MM.1S (cell line): Measurements from ENCODE around the gene ADGRL3.

Source experiments
- DNase-seq: peaks from one replicate; pipeline ENCODE4 v3.0.0-alpha.2; 2015
- H2AFZ ChIP-seq: fragments of 300-600 bp; sonication (generic); 2 replicates; pipeline ENCODE4 v1.6.0; 2016; ENCODE audit warnings: antibody characterized with exemption, low read length
- H3F3A ChIP-seq: fragments of 300-600 bp; sonication (generic); 2 replicates; pipeline ENCODE4 v1.6.1; 2016; ENCODE audit warnings: mild to moderate bottlenecking, antibody characterized with exemption, low read length, moderate library complexity, mixed read lengths; ENCODE audit not compliant: insufficient read depth
- H3K27ac ChIP-seq: fragments of 300-600 bp; sonication (generic); 2 replicates; pipeline ENCODE4 v1.5.1; 2016; ENCODE audit warnings: mild to moderate bottlenecking, low read length
- H3K27me3 ChIP-seq: fragments of 300-600 bp; sonication (generic); replicated peaks from 2 replicates; pipeline ENCODE4 v1.6.0; 2016; ENCODE audit warnings: low read length; ENCODE audit not compliant: insufficient read depth
- H3K36me3 ChIP-seq: fragments of 300-600 bp; sonication (generic); replicated peaks from 2 replicates; pipeline ENCODE4 v1.6.1; 2016; ENCODE audit warnings: mild to moderate bottlenecking, low read length, mixed read lengths; ENCODE audit not compliant: insufficient read depth
- H3K4me1 ChIP-seq: fragments of 300-600 bp; sonication (generic); 2 replicates; pipeline ENCODE4 v1.6.1; 2016; ENCODE audit warnings: low read length, mixed read lengths
- H3K4me2 ChIP-seq: fragments of 300-600 bp; sonication (generic); 2 replicates; pipeline ENCODE4 v1.6.0; 2016; ENCODE audit warnings: low read depth, low read length
- H3K4me3 ChIP-seq: fragments of 300-600 bp; sonication (generic); 2 replicates; pipeline ENCODE4 v1.5.1; 2016; ENCODE audit warnings: low read length, mixed read lengths
- H3K79me2 ChIP-seq: fragments of 300-600 bp; sonication (generic); 2 replicates; pipeline ENCODE4 v1.6.1; 2016; ENCODE audit warnings: mixed run types, low read length, mixed read lengths
- H3K9ac ChIP-seq: fragments of 300-600 bp; sonication (generic); 2 replicates; pipeline ENCODE4 v1.6.1; 2016; ENCODE audit warnings: low read length, mixed read lengths
- H3K9me2 ChIP-seq: fragments of 300-600 bp; sonication (generic); replicated peaks from 2 replicates; pipeline ENCODE4 v1.6.1; 2016; ENCODE audit warnings: mild to moderate bottlenecking, low read length, mixed read lengths; ENCODE audit not compliant: insufficient read depth
- H3K9me3 ChIP-seq: fragments of 300-600 bp; sonication (generic); replicated peaks from 2 replicates; pipeline ENCODE4 v1.6.1; 2016; ENCODE audit warnings: mild to moderate bottlenecking, low read length, mixed read lengths; ENCODE audit not compliant: insufficient read depth
- H4K20me1 ChIP-seq: fragments of 300-600 bp; sonication (generic); 2 replicates; pipeline ENCODE4 v1.6.1; 2016; ENCODE audit warnings: mild to moderate bottlenecking, low read length, moderate library complexity, mixed read lengths; ENCODE audit not compliant: insufficient read depth
- EZH2 ChIP-seq: fragments of 300-600 bp; sonication (generic); optimal IDR thresholded peaks from 2 replicates; pipeline ENCODE3; 2017; ENCODE audit warnings: low read depth, mild to moderate bottlenecking, antibody characterized with exemption, low read length, mixed read lengths
- EZH2phosphoT487 ChIP-seq: fragments of 300-600 bp; sonication (generic); IDR thresholded peaks from 2 replicates; pipeline ENCODE4 v1.6.1; 2018; ENCODE audit warnings: antibody characterized with exemption, low read length
- TF ChIP-seq, protein P1 (sequence below): fragments of 300-600 bp; sonication (generic); IDR thresholded peaks from 2 replicates; pipeline ENCODE4 v1.5.1; 2016; ENCODE audit warnings: antibody characterized with exemption, low read length, mixed read lengths

Gene ADGRL3

DNA sequence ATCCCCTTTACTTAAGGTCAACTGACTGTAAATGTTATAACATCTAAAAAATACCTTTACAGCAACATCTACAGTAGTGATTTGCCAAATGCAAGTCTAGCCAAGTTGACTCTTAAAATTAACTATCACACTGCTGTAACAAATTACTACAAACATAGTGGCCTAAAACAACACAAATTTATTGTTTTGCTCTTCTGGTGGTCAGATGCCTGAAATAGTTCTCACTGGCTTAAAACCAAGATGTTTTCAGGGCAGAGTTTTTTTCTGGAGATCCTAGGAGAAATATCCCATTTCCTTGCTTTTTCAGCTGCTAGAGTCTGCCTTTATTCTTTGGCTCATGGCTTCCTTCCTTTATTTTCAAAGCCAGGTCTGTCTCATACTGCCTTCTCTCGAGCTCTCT is 120.5 kb downstream of the ADGRL3 start:
- Histone ChIP-seq H3K27ac (no peak overlapping the region), H3K4me2 (no peak overlapping the region), H3K4me1 (no peaks in the 10 kb centered on the region), H3K4me3 (no peak overlapping the region), H3K9me2 (no peaks in the 10 kb centered on the region), H3K36me3 (no peaks in the 10 kb centered on the region), H4K20me1 (no peaks in the 10 kb centered on the region), H3K27me3 (no peaks in the 10 kb centered on the region), H3K9me3 (no peaks in the 10 kb centered on the region), H3F3A (no peaks in the 10 kb centered on the region), H2AFZ (no peak overlapping the region), H3K9ac (no peak overlapping the region), H3K79me2 (no peaks in the 10 kb centered on the region)
- TF ChIP-seq, protein P1, sequence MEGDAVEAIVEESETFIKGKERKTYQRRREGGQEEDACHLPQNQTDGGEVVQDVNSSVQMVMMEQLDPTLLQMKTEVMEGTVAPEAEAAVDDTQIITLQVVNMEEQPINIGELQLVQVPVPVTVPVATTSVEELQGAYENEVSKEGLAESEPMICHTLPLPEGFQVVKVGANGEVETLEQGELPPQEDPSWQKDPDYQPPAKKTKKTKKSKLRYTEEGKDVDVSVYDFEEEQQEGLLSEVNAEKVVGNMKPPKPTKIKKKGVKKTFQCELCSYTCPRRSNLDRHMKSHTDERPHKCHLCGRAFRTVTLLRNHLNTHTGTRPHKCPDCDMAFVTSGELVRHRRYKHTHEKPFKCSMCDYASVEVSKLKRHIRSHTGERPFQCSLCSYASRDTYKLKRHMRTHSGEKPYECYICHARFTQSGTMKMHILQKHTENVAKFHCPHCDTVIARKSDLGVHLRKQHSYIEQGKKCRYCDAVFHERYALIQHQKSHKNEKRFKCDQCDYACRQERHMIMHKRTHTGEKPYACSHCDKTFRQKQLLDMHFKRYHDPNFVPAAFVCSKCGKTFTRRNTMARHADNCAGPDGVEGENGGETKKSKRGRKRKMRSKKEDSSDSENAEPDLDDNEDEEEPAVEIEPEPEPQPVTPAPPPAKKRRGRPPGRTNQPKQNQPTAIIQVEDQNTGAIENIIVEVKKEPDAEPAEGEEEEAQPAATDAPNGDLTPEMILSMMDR: no peak
- TF ChIP-seq EZH2 (no peak), EZH2phosphoT487 (no peak)
- no peak for DNase-seq

DNA sequence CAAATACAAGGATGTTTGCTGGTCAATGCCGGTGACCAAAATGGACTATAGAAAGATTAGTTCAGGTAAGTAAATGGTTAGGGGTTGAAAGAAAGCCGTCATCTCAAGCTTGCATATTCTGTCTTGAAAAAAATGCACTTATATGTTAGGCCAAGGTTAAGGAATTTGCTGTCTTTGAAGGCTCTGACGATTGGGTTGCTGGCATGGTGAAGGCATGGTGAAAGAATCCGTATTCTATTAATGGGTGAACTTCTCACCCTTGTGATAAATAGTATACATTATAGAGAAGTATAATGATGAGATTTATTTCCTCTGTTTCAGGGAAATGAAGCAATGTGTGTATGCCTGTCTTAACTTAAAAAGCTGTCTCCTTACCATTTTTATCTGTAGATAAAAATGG is 132.6 kb downstream of the ADGRL3 start:
- Histone ChIP-seq H3K27me3 (no peaks in the 10 kb centered on the region), H3K4me1 (no peaks in the 10 kb centered on the region), H3K9me3 (no peaks in the 10 kb centered on the region), H3K36me3 (no peaks in the 10 kb centered on the region), H3K27ac (no peak overlapping the region), H3K4me3 (no peak overlapping the region), H3K4me2 (no peak overlapping the region), H2AFZ (no peak overlapping the region), H3K79me2 (no peaks in the 10 kb centered on the region), H3F3A (no peaks in the 10 kb centered on the region), H3K9me2 (no peaks in the 10 kb centered on the region), H3K9ac (no peak overlapping the region), H4K20me1 (no peaks in the 10 kb centered on the region)
- no peak for TF ChIP-seq EZH2
- TF ChIP-seq, protein P1: no peak
- no peak for DNase-seq

DNA sequence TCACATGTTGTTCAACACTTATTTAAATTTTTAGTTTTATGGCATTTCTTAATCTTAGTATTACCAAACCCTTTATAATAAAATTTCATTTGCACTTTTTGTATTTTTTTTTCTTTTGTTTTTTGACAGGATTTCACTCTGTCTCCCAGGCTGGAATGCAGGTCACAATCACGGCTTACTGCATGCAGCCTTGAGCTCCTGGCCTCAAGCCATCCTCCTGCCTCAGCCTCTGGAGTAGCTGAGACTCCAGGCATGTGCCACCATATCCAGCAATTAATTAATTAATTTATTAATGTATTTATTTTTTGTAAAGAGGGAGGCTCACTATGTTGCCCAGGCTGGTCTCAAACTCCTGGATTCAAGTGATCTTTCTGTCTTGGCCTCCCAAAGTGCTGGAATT is 133.4 kb downstream of the ADGRL3 start:
- TF ChIP-seq EZH2 (no peak), EZH2phosphoT487 (no peak)
- TF ChIP-seq, protein P1: no peak
- H3K36me3 ChIP-seq: no peaks in the 10 kb centered on the region
- no peaks in the 10 kb centered on the region for H3K9me2 ChIP-seq
- H3K27me3 ChIP-seq: no peaks in the 10 kb centered on the region
- H3K9me3 ChIP-seq: no peaks in the 10 kb centered on the region
- H3K79me2 ChIP-seq: no peaks in the 10 kb centered on the region
- H3K9ac ChIP-seq: no peak overlapping the region
- H2AFZ ChIP-seq: no peak overlapping the region
- no peak overlapping the region for H3K4me2 ChIP-seq
- H3K4me3 ChIP-seq: no peak overlapping the region
- no peak overlapping the region for H3K27ac ChIP-seq
- no peaks in the 10 kb centered on the region for H3K4me1 ChIP-seq
- DNase-seq: no peak
- H4K20me1 ChIP-seq: no peaks in the 10 kb centered on the region
- H3F3A ChIP-seq: no peaks in the 10 kb centered on the region
